NCI-H146 (cell line): ENCODE results near the gene NLGN1.
A peak's percentile ranks its signal among the peaks of the same experiment; 100 is the strongest.

ENCODE experiments used
- DNase-seq: peaks from one replicate; lab custom pipeline; 2025; lab: John Stamatoyannopoulos, UW

The NLGN1 gene

DNA sequence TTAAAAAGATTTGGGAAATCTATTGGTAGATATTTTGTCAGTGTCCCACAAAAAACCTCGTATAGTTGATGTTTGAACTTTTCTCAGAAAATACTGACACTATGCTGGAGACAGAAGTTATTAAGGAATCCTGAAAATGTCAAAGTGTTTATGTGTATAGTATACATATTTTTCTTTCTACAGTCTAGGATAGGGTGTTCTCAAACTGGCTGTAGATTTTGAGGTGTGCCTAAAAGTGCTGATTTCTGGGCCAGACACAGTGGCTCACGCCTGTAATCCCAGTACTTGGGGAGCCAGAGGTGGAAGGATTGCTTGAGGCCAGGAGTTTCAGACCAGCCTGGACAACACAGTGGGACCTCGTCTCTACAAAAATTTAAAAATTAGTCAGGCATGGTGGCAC is 322.0 kb downstream of the NLGN1 start:
- no peak for DNase-seq

DNA sequence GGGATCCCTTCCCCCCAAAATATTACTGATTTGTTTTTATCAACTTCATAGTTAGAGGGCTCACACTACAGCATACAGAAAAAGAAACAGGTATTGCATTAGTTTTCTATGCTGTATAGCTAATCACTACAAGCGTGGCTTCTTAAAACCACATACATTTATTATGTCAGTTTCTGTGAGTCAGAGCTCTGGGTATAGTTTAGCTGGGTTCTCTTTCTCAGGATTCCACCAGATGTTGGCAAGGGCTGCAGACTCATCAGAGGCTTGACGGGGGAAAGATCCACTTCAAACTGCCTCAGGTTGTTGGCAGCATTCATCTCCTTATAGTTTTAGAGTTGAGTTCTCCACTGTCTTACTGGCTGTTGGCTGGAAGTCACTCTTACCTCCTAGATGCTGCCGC is 328.0 kb downstream of the NLGN1 start:
- no peak for DNase-seq

DNA sequence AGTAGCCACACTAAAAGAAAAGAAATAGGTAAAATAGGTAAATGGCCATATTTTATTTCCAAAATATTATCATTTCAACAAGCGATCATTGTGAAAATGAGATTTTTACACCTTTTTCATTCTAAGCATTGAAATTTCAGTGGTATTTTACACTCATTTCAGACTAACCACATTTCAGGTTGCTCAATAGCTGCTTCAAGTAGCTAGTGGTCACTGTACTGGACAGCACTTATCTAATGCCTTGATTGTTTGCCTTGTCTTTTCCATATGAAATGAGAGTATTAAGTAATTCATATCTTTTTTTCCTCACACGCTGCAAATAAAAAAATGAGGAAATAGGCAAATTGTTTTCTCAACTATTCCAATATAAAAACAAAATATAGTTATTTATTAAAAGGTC is 332.8 kb downstream of the NLGN1 start:
- DNase-seq: no peak

DNA sequence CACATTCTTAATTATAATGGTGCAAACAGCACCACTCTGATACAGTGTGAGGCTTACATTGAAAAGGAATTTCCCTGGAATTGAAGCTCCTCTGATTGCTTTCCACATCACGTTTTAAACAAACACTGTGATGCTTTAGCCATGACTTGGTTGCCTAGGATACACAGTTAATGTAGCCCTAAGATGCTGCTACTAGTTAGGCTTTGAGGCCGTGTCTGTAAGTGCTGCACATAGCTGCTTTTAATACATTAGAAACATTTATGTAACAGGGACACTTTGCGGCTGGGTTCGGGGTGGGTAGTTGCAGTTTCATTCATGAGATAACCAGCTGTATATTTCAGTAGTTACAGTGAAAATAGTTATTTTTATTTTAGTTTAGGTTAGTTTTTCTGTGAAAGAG is 334.7 kb downstream of the NLGN1 start:
- DNase-seq: peak; percentile 74

DNA sequence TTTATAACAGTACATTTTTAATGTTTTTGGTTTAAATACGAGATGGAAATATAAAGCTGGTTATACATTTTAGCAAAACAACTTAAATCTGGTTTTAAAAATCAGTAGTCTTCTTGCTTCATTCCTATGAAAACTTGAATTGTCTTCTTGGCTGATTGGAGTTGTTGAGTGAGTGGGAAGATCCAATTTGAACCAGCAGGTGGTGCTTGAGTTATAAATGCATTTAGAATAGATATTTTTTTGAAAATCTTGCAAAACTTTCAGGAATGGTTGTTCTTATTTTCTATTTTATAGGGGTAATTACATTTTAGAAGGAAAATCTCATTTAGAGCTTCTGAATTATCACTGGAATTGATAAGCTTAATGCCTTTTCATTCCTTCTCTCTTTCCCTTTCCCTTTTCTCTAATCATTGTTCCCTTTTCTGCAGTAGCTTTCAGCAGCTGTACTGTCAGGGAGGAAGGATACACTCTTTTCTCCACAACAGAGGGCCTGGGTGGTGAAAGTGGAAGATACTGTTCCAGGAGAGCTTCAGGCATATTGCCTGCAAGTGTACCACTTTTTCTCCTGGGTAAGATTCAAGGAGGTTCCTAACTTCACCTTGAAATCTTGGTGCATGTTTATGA is 335.6 kb downstream of the NLGN1 start:
- DNase-seq: peak; percentile 58

DNA sequence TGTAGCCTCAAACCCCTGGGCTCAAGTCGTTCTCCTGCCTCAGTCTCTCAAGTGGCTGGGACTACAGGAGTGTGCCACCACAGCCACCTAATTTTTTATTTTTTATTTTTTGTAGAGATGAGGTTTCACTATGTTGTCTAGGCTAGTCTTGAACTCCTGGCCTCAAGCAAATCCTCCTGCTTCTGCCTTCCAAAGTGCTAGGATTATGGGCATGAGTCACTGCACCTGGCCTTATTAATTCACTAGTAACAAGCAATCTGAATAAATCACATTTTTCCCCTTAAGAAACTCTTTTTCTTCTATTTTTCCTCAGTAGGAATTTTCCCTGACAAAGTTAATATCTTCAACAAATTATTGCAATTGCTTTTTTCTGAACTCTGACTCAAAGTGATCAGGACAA is 336.9 kb downstream of the NLGN1 start:
- no peak for DNase-seq

DNA sequence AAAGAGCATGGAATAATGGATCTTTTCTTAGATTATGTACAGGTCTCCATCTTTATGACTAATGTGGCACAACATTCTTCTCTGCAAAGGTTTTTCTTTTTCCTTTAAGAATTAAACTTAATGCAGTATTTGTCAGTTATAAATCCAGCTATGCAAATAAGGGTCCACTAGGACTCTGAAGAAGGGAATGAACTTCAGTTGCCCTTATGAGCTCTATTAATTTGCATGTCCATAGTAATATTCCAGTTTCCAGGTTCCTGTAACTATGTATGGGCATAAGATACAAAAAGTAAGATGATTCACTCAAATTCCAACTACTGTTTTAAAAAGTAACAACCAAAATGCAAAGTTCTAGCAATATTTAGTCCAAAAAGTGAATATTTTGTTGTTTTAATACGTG is 337.4 kb downstream of the NLGN1 start:
- DNase-seq: no peak

DNA sequence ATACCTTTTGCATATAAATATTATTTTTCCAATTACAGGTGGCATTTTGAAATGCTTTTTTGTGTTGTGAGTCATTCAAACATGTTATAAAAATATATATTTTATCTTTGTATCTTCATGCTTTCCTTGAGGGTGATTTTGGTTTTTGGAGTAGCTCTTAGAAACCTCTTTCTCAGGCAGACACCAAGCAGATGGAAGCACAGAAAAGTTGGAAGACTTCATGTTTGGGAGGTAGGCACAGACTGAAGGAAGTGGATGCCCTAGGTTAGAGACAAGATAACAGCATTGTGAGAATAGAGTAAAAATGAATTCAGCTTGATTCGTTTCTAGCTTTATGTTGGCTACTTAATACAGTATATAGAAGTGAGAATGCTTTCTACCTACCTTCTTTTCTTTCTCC is 338.3 kb downstream of the NLGN1 start:
- no peak for DNase-seq

DNA sequence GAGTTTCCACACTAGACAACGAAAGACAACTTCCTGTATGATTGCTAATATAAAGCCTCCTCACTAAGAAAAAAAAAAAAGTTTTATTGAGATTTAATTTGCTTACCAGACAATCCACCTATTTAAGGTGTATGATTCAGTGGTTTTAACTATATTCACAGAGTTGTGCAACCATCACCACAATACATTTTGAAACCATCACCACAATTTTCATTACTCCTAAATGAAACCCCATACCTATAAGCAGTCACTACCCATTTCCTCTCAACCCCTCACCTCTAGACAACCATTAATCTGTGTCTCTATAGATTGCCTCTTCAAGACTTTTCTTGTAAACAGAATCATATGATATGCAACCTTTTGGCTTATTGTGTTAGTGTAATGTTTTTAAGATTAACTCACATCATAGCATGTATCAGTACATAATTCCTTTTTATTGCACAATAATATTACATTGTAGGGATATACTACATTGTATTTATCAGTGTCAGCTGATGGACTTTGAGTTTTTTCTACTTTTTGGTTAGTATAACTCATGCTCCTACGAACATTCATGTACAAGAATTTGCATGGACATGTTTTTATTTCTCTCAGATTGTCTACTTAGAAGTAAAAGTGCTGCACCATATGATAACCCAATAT is 339.7 kb downstream of the NLGN1 start:
- no peak for DNase-seq

DNA sequence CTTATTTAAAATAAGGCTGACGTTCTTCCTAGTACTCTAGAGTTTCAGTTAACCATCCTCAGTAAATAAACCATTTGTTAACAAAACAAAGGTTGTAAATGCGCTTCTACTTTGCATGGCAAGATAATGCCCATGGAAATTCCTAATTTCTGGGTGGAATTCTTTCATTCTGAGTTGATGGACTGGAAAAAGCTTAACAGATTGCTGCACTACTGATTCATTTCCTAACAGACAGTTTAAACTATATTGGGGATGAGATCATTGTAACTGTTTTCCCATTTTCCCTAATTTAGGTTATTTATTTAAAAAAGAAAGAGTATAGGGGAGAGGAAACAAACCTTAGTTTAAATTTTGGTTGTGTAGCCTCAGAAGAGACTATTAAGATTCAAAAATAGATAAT is 342.2 kb downstream of the NLGN1 start:
- no peak for DNase-seq

DNA sequence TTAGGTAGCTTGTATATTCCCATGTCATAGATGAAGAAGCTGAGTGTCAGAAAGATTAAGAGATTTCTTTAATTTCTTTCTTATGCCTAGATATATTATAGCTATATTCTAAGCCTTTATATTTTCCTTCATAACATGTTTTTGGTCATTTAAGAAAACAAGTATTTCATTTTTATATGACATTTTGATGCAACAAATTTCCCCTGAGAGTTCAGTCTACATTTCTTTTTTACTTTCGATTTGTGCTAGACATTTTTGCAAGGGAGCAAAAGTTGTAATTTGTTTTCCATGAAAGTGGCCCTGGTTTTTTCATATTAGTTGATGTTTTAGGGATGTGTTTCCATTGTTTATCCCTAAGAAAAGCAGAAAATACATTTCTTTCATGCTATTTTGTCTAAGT is 344.9 kb downstream of the NLGN1 start:
- DNase-seq: no peak

DNA sequence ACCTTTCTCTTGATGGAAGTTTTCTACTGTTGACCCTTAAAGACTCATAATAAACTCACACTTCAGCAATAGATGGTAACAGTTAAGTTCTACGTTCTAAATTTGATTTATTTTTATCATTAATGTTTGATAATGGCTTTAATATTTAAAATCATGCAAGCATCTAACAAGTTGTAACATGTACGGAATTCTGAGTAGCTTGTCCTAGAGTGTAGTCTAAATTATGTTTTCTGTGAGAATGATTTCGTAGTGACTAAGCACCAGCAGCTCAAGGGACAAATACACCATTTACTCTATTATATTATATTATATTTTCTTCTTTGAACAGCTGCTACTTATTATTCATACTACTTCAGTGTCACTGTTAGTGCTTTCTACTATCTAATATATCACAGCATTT is 345.6 kb downstream of the NLGN1 start:
- peak; percentile 16 for DNase-seq

DNA sequence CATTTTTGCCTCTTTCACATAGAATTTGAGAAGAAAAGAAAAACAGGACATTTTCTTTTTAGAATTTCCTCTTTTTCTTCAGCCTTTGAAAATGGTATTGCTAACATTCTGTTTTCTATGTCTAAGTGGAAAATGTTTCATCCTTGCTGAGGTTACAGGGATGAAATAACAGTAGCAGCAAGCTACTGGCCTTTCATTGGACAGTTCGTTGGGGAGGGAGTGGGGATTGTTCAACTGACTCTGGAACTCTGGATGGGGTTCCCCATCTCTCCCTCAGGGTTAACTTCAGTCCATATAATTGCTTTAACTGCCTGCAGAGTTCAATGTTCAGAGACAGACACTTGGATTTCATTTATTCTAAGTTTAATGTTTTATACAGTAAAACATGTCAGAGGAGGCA is 346.0 kb downstream of the NLGN1 start:
- peak; percentile 19 for DNase-seq

DNA sequence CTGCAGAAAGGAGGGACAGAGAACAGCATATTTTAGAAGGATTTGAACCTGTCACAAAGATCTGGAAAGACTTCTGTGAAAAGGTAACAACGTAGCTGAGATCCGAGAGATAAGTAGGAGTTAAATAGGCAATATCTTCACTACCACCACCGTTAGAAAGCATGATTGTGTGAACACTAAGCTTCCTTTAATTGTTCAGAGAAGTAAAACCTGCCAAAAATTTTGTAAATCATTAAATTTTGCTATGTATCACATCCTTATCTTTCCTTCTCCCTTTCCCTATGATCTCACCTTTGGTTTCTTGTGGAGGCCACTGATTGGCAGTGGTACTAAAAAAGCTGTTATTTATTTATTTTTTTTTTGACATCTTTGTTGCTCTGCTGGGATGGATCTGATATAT is 346.9 kb downstream of the NLGN1 start:
- no peak for DNase-seq

DNA sequence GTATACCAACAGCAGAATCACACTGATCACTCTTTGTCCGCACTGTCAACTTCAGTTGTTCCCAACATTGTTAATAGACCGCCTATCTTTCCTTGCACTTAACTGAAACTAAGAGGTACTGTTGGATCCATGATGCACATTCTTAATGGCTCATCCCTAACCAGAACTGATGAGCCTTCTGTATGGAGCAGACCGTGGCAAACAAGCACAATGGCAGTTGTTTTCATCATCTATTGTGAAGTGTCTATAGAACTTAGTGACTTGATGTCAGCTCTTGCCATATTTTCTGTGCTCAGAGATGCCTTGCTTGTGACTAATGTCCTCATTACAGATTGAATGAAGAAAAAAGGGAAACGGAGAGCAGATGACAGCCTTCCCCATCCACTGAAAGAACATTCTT is 347.4 kb downstream of the NLGN1 start:
- DNase-seq: no peak

DNA sequence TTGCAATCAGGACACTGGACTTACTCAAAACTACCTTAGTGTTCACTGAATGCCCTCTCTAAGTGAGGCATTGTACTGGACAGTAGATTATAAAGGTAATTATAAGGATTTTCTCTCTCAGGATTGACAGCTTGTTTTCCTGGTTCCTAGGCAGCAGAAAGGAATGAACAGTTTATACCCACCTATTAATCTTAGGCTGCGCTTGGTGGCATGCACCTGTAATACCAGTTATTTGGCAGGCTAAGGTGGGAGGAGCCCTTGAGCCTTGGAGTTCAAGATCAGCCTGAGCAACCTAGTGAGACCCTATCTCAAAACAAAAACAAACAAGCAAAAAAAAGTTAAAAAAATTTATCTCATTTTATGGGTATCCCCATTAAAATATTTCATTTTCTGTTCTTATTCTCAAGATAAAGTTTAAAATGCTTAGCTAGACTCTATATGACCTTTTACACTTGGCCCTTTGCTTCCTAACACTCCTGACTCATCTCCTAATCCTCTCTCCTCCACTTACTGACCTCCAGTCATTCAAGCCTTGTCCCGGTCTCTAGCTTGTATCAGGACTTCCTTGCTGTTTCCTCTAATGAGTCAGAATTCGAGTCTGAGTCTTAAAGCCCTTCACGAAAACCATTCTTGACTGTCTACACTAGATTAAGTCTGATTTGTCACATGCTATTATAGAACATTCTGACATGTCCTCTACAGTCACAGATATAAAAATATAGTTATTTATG is 348.6 kb downstream of the NLGN1 start:
- DNase-seq: no peak

DNA sequence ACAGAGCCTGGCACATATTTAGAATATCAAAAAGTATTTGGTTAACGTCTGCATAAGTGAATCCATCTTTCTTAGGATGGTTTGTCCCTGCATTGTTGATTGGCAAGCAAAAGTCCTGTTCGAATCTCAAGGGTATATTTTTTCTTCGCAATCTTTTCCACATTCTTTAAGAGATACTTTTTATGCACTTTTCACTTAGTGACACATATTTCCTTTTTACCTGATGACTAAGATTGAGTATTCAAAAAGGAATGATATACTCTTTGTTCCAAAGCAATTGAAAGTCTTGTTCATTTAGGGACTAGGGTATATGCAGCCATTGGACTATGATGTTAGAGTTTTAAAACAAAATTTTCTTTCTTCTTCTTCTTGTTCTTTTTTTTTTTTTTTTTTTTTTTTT is 349.9 kb downstream of the NLGN1 start:
- DNase-seq: no peak

DNA sequence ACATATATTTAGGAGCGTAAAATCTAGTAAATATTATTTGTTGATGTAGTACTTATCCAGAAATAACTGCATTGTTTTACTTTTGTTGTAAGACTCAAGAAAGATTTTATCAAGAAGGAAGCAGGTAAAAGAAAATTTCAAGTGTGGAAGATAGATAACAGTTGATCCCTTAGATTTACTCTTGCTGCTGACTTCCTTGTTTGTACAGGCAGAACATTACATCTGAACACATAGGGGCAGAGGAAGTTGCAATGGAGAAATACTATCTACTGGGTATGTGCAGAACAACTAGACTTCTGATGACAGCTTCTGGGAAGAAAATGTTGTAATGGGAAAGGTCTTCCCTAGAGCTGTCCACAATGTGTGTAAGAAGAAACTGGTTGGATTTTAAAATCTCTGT is 350.6 kb downstream of the NLGN1 start:
- DNase-seq: no peak

DNA sequence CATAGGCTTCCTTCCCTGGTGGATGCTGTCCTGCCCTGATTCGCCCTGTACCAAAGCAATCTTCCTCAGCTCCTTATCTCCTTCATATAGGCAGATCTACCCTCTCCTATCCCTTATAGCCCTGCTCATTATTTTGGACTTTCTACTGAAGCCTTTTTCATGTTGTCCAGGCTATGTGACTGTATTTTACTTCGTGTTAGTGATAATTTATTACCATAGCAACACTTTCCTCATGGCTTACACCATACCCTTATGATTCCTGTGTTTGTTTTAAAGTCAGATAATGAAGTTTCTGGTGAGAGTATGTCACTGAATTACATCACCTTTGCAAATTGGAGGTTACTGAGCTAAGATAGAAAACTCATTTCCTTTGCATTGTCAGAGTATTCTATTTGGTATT is 352.6 kb downstream of the NLGN1 start:
- DNase-seq: no peak

DNA sequence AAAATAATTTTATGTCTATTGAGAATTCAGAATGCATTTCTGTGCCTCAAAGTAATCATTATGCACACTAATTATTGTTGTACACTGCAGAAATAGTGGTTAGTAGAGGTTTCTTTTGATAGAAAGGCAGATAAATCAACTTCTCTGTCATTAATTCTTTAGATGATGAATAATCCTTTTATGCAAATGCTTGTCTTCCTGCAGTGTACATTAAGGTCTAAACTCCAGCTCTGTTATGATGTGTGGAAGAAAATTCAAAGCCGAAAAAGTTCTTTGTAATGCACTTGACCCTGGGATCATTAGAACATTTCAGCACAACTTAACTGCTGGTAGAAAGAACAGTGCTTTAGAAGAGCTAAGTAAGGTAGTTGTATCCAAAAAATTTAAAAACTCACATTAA is 353.0 kb downstream of the NLGN1 start:
- no peak for DNase-seq

DNA sequence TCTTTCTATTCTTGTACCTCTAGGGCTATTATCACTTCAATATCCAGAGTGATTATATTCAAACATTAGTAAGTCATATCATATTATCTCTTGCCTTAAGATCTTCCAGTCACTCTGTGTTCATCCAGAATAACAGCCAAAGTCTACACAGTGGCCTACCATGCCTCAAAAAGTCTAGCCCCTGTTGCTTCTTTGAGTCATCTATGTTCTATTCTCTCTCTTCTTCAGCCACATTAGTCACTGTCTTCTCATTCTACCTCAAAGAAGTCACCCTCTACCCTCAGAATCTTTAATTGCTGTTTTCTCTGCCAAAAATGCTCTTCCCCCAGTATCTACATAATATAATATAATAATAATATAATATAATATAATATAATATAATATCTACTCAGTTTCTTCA is 356.0 kb downstream of the NLGN1 start:
- no peak for DNase-seq

DNA sequence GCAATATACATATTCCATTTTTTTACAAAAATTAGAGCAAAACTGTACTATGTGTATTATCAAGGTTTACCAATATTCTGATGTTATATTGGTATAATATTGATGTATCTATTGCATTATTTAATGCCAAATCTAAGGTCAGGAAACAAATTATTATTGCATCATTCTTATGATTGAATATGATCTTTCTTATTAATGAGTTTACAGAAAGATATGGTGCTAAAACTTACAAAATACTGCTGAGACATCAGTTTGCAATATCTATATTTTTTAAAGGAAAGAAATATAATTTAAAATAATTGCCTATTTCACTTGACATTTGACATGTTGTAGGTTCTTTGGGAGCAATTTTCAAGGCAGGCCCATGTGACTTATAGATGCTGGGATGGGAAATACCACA is 357.6 kb downstream of the NLGN1 start:
- no peak for DNase-seq

DNA sequence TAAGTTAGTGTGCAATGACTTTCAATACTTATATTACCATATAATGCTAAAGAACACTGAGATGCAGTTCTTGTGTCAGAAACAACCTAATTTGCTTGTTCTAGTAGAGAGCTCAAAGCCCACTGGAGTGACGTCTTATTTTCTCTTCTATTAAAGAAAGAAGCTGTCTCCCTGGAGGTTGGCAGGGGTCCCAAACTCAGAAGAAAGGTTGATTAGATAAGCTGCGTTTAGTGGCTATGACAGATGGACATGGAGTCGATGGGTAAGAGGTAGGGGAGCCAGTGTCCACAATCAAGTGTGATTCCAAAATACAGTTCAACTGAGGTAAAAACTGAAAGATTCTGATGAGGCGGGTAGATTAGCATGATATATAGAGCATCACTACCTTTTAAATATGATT is 363.6 kb downstream of the NLGN1 start:
- DNase-seq: peak; percentile 74

DNA sequence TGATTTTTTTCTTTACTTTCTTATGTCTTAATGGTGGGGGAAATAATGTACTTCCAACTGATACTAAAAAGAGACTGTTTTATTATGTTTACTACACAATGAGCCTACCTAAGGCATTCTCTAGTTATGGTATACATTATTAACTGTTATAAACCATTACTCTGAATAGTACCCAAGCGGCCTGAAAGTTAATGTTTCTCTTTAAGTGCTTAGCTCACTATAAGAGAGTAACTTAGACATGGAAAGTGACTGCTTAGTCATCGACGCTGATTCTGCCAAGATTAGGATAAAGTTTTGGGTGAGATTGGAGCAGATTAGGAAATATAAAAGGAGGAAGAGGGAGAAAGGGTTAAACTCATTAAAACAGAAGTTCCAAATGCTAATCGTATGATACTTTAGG is 365.0 kb downstream of the NLGN1 start:
- no peak for DNase-seq
